ENCODE measurements around the gene ACTR1A.

ACTR1A gene

GRCh38 chr10:102431452-102432124, 70.9 kb downstream of the ACTR1A start:
- in situ Hi-C loops (cut with MboI; ENCODE audit: low sequenced_read_pairs, unreplicated experiment): no loop called here
- TF ChIP-seq CTCF (IDR thresholded peaks at IDR 0.05; ENCODE audit: borderline replicate concordance, control extremely low read depth, extremely low read depth, insufficient read depth, missing control alignments): no peak
- no peak for DNase-seq (ENCODE audit: low spot score)

DNA sequence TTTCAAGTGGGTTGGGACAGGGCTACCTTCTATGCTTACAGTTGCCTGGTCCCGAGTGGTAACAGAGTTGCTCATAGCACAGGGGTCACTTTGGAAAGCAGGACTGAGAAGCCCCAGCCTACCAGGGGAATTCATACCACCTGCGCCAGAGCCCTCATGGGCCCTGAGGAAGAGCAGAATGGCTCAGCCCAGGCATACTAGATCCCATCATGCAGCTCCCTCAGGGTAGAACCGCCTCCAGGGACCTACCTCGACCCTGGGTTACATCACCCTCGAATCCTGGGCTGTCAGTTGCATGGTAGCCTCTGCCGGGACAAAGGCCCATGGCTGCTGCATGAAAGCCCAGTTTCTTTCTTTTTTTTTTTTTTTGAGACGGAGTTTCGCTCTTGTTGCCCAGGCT, 73.0 kb downstream of the ACTR1A start:
- TF ChIP-seq CTCF (IDR thresholded peaks at IDR 0.05; ENCODE audit: borderline replicate concordance, control extremely low read depth, extremely low read depth, insufficient read depth, missing control alignments): no peak
- DNase-seq (ENCODE audit: low spot score): no peak
- in situ Hi-C loops (cut with MboI; ENCODE audit: low sequenced_read_pairs, unreplicated experiment): no loop called here
